GM23248 (cell line): ENCODE results near the gene PRRT3.

Experiments
- EZH2 ChIP-seq: fragments of 200-600 bp; sonication (generic); IDR thresholded peaks from 2 replicates; pipeline ENCODE4 v1.6.1; 2018; ENCODE audit warnings: antibody characterized with exemption, mild to moderate bottlenecking; ENCODE audit not compliant: insufficient read depth, poor library complexity, severe bottlenecking
- EZH2phosphoT487 ChIP-seq: fragments of 200-600 bp; sonication (generic); IDR thresholded peaks from 2 replicates; pipeline ENCODE4 v1.6.1; 2018; ENCODE audit warnings: antibody characterized with exemption, moderate library complexity, mild to moderate bottlenecking, low read depth; ENCODE audit not compliant: insufficient read depth

DNA sequence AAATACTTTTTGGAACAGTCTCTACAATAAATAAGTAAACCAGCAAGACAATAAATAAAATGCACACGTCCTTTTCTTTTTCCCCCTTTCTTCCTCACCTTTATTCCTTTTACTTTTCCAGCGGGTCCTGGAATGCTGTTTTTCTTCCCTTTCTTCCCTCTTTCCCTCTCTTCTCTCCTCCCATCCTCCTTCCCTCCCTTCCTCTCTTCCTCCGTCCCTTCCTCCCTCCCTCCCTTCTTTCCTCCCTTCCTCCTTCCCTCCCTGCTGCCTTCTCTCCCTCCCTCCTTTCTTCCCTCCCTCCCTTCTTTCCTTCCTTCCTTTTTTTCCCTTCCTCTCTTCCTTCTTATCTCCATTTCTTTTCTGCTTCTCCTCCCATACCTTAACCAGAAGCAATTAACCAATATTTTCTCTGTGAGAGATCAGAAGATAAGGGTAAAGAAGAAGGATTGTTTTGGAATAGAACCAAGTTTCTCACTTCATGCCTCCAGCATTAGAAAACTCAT, 52.9 kb downstream of the PRRT3 start:
- TF ChIP-seq EZH2 (no peak), EZH2phosphoT487 (no peak)
